HG02943 (cell line): ENCODE data around the gene ELK3.

Experiments
- ATAC-seq: cut with Tn5 transposase; IDR thresholded peaks from one replicate; pipeline ENCODE4 v1.9.1; 2021; ENCODE audit warnings: mild to moderate bottlenecking, low read depth, moderate library complexity; ENCODE audit not compliant: unreplicated experiment

The ELK3 gene

DNA sequence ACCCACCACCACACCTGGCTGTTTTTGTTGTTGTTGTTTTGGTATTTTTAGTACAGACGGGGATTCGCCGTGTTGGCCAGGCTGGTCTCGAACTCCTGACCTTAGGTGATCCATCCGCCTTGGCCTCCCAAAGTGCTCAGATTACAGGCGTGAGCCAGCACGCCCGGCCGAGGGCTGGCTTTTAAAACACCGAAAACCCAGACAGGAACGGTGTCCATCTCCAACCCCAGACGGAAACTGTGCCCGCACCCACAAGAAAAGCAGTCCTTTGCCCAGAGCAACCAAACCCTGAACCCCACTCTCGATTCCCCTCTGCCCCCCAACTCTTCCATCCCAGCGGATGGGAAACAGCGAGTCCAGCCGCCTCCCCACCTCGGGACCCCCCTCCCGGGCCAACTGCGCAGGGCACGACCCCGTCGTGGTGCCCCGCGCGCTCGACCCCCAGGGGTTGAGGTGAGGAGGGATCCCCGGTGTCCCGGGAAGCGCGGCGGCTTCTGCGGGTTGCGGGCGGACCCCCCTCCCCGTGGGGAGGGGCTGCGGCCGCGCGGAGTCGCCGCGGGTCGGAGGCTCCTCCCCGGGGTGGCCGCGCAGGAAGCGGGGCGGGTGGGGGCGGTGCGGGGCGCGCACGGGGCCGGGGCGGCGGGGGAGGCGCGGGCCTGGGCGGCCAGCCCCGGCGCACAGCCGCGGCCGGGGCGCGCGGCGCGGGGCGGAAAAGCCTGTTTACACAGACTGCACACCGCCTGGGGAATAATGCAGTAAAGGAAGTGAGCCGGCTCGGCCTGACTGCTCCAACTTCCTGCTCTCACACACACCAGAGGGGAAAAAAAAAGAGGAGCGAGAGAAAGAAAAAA is at the start of gene ELK3:
Gene ELK3, plus strand, starts transcription at position 651 of the 851 bp plus-strand sequence.
- no peak for ATAC-seq

- no peak for ATAC-seq
Measured at GRCh38 chr12:96146747-96147146, 47.4 kb upstream of the ELK3 start.

DNA sequence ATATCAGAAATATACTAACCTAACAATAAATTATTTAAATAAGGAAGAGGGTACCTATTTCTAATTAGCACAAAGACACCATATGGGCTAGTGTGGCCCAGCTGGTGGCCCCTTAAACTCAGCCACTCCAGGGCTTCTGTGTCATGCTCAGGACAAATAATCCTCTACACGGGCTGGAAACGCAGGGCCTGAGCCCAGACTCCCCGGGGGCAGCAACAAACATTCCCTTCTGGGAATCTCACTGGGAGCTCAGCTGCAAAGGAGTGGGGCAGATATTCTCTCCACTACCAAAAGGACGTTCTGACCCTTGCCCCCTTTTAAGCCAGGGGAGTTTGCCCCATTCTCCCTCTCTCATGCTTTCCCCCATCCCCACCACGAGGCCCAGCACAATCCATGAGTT is 43.7 kb upstream of the ELK3 start:
- ATAC-seq, result no peak

DNA sequence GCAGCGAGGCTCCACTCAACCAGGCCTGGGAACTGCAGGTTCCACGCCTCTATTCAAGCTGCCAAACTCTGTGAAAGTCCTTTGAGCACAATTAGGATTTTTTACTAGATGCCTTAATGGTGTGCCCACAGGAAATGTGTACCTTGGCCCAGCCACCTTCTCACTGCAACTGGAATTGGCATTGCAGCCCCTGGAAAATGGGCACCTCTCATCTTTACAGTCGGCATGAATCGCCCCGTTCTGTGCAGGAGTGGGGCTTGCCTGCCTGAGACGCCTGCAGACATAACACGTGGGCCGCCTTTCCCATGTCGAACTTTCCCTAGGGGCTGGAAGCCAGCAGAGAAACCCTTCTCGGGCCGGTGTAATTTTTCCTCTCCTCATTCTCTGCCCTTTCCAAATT is 42.0 kb upstream of the ELK3 start:
- ATAC-seq, result no peak

GRCh38 chr12:96153131-96153725 is 40.9 kb upstream of the ELK3 start:
- ATAC-seq, result no peak

DNA sequence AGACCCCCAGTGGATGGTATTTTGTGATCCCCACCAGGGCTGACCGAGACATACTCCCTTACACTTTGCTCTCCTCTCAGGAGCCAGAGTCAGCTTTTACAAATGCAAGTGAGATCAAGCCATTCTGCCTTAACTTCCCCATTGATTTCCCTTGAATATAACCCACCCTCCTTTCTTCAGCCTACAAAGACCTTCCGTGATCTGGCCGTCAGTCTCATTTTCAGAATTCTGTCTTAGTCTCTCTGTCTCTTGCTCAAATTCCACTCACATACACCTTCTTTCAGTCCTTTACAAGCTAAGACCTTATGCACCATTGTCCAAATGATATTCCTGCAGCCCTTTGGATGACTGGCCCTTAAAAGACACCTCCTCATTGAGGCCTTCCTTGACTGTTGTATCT is 39.0 kb upstream of the ELK3 start:
- no peak for ATAC-seq

- ATAC-seq, result no peak
Measured at GRCh38 chr12:96155781-96156180, 38.4 kb upstream of the ELK3 start.

GRCh38 chr12:96156211-96156610 is 38.0 kb upstream of the ELK3 start:
- ATAC-seq, result no peak

- ATAC-seq, result no peak
Measured at GRCh38 chr12:96157427-96157826, 36.7 kb upstream of the ELK3 start.

- ATAC-seq, result no peak
Measured at GRCh38 chr12:96164951-96165811, 29.0 kb upstream of the ELK3 start.

GRCh38 chr12:96166765-96167164 is 27.4 kb upstream of the ELK3 start:
- no peak for ATAC-seq

GRCh38 chr12:96167492-96167891 is 26.7 kb upstream of the ELK3 start:
- ATAC-seq, result no peak

DNA sequence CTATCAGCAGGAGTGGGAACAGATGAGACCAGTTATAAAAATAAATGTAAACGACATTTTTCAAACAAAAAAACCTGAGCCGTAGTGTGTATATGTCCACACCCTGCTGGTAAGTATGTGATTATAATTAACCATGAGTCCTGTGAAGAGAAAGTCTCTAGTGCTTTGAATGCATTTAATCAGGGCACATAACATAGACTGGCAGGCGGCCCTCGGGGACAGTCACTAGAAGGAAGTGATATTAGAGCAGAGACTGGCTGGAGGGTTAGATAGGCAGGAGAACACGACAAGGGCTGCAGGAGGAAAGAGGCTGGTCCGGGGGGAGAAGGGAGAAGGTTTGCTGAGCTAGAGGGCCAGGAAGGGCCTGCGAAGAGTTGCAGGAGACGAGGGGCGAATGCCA is 23.8 kb upstream of the ELK3 start:
- no peak for ATAC-seq

DNA sequence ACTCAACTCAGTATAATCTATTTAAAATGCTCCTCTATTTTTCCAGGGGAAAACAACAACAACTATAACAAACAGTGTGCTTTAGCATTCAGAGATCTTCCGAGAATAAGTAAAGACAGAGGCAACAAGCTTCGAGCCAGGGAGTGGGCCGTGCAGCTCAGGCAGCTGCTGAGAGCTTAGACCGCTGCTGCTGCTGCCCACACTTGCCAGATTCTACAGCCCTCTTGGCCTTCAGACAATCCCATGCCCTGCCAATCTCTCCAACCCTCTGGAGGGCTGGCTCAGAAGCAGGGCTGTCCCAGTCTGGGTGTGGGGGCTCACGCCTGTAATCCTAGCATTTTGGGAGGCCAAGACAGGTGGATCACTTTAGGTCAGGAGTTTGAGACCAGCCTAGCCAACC is 23.4 kb upstream of the ELK3 start:
- no peak for ATAC-seq

GRCh38 chr12:96171905-96172304 is 22.3 kb upstream of the ELK3 start:
- no peak for ATAC-seq

DNA sequence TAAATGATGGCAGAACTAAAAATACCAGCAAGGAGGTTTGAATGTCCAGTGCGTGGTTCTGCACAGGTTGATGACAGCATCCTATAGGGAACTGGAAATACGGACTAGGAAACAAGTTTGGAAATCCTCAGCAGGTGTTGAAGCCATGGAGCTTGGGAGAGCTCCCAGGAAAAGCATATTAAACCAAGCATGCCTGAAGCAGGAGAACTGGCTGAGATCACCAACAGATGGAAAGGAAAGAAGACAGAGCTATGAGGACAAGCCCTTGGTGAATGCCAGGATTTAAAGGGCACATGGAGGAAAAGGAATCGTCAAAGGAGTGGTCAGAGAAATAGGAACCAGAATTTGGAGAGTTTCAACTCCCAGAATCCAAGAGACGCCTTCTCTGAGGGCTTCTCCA is 21.2 kb upstream of the ELK3 start:
- ATAC-seq, result no peak

DNA sequence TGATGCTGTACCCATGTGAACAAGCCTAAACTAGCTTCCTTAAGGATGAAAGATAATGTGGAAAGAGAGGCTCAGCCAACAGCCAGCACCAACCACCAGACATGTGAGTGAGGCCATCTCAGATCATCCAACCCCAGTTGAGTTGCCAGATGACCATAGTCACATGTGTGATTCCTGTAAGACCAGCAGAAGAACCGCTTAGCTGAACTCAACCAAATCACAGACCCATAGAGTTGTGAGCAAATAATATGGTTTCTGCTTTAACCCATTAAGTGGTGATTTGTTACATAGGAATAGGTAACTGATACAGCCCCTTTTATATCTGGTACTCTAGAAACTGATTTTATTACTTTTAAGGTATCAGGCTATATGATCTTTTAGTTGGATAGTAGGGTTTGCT is 17.6 kb upstream of the ELK3 start:
- no peak for ATAC-seq

DNA sequence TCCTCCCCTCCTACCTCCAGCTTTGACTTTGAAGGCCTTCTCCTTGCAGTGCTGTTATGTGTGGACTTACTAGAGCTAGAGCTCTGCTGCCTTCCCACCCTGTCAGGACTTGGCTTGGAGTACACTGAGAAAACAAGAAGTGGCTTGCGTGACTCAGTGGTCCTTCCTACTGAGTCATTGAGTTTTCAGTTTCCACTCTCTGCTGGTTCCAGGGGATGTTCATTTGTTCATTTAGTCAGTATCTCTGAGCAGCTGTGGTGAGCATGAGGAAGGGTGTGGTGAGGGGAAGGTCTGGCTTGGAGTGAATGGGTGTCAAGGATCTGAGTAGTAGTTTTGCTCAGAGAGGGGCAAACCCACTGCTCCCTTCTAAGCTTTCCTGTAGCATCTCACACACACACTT is 17.2 kb upstream of the ELK3 start:
- no peak for ATAC-seq

DNA sequence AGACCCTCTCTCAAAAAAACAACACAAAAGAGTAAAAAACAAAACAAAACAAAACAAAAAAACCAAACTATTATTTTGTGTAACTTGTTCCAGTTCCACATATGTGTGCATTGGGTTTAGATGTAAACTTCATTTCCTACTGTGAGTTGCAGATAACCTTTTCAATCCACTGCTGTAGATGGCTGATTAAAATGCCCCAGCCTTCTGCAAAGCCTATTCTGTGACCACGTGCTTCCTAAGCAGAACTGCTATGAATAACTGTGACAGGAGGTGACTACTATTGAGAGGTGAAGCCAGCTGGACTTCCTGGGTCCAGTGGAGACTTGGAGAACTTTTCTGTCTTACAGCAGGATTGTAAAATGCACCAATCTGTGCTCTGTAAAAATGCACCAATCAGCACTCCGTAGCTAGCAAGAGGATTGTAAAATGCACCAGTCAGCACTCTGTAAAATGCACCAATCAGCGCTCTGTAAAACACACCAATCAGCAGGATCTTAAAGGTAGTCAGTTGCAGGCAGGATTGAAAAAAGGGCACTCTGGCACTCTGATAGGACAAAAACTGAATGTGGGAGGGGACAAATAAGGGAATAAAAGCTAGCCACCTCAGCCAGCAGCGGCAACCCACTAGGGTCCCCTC is 10.3 kb upstream of the ELK3 start:
- ATAC-seq, result no peak

DNA sequence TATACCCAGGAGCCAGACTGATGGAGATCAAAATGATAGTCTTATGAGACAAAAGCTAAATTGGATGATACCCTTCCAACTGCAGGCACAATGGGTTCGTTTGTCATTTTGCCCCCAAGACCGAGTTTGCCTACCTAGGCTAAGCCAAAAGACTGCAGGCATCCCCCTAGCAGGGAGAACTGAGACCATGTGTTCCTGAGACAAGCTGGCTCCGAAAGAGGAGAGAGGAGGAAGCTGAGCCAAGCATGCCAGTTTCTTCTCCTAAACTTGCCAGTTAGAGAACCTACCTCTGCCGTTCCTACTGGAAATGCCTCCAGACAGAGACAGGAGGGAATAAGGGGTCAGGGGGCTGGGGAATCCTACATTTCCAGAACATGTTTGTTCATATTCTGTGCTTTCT is 8.3 kb upstream of the ELK3 start:
- no peak for ATAC-seq
